H9 (cell line): ENCODE measurements around the gene LPP. TPM values are rescaled to one million over a fixed set of nuclear protein-coding genes. Genes with fewer than 3 reads are reported as not detected.

ENCODE experiments used
- DNase-seq: peaks from one replicate; pipeline ENCODE4 v3.0.0-alpha.2; 2017
- H2AFZ ChIP-seq: one replicate; pipeline ENCODE4 v1.6.1; 2013; ENCODE audit warnings: mild to moderate bottlenecking, low read length, control low read depth, moderate library complexity
- H2AK5ac ChIP-seq: 2 replicates; pipeline ENCODE4 v1.6.1; 2013; ENCODE audit warnings: low read length, control low read depth, mixed read lengths; ENCODE audit not compliant: insufficient read length
- H2BK120ac ChIP-seq: one replicate; pipeline ENCODE4 v1.6.1; 2013; ENCODE audit warnings: low read depth, mild to moderate bottlenecking, low read length, control low read depth, inconsistent platforms; ENCODE audit not compliant: poor library complexity, severe bottlenecking
- H2BK12ac ChIP-seq: 2 replicates; pipeline ENCODE4 v1.6.1; 2013; ENCODE audit warnings: low read length, control low read depth, mixed read lengths, low read depth; ENCODE audit not compliant: insufficient read length
- H2BK15ac ChIP-seq: 2 replicates; pipeline ENCODE4 v1.6.1; 2013; ENCODE audit warnings: low read depth, low read length, control low read depth
- H2BK20ac ChIP-seq: one replicate; pipeline ENCODE4 v1.6.1; 2013; ENCODE audit warnings: low read depth, mild to moderate bottlenecking, low read length, control low read depth, inconsistent platforms; ENCODE audit not compliant: poor library complexity, severe bottlenecking
- H2BK5ac ChIP-seq: 2 replicates; pipeline ENCODE4 v1.6.1; 2013; ENCODE audit warnings: low read length, control low read depth, mixed read lengths; ENCODE audit not compliant: insufficient read length
- H3K14ac ChIP-seq: 2 replicates; pipeline ENCODE4 v1.6.1; 2013; ENCODE audit warnings: low read length, control low read depth; ENCODE audit not compliant: insufficient read depth
- H3K18ac ChIP-seq: 2 replicates; pipeline ENCODE4 v1.6.1; 2013; ENCODE audit warnings: low read depth, mild to moderate bottlenecking, mixed read lengths, low read length, control low read depth; ENCODE audit not compliant: insufficient read length
- H3K23ac ChIP-seq: 2 replicates; pipeline ENCODE4 v1.6.1; 2013; ENCODE audit warnings: low read length, control low read depth, mixed read lengths, low read depth; ENCODE audit not compliant: insufficient read length
- H3K23me2 ChIP-seq: 2 replicates; pipeline ENCODE4 v1.6.1; 2013; ENCODE audit warnings: low read depth, mild to moderate bottlenecking, mixed read lengths, low read length, control low read depth; ENCODE audit not compliant: insufficient read length, poor library complexity, severe bottlenecking
- H3K27ac ChIP-seq: 2 replicates; pipeline ENCODE4 v1.5.1; 2013; ENCODE audit warnings: low read length, control low read depth, mixed read lengths, low read depth; ENCODE audit not compliant: insufficient read length
- H3K27me3 ChIP-seq: 2 replicates; pipeline ENCODE4 v1.6.1; 2013; ENCODE audit warnings: low read length, control low read depth, inconsistent platforms; ENCODE audit not compliant: insufficient read depth
- H3K4ac ChIP-seq: 2 replicates; pipeline ENCODE4 v1.6.1; 2013; ENCODE audit warnings: low read depth, mild to moderate bottlenecking, control low read depth, inconsistent platforms, low read length, moderate library complexity
- H3K4me1 ChIP-seq: 2 replicates; pipeline ENCODE4 v1.6.1; 2013; ENCODE audit warnings: low read length, control low read depth, inconsistent platforms; ENCODE audit not compliant: insufficient read depth
- H3K4me2 ChIP-seq: 2 replicates; pipeline ENCODE4 v1.6.1; 2013; ENCODE audit warnings: low read length, control low read depth, mixed read lengths; ENCODE audit not compliant: insufficient read length, insufficient read depth
- H3K56ac ChIP-seq: 2 replicates; pipeline ENCODE4 v1.6.1; 2013; ENCODE audit warnings: low read depth, mild to moderate bottlenecking, mixed read lengths, low read length, control low read depth; ENCODE audit not compliant: insufficient read length
- H3K79me1 ChIP-seq: 2 replicates; pipeline ENCODE4 v1.6.1; 2013; ENCODE audit warnings: low read depth, mild to moderate bottlenecking, moderate library complexity, low read length, control low read depth, inconsistent platforms; ENCODE audit not compliant: insufficient read depth, poor library complexity, severe bottlenecking
- H3K79me2 ChIP-seq: 2 replicates; pipeline ENCODE4 v1.6.1; 2013; ENCODE audit warnings: low read length, control low read depth, inconsistent platforms; ENCODE audit not compliant: insufficient read depth
- H3K9ac ChIP-seq: 2 replicates; pipeline ENCODE4 v1.6.1; 2013; ENCODE audit warnings: low read length, control low read depth, mixed read lengths; ENCODE audit not compliant: insufficient read length; ENCODE audit errors: extremely low read depth
- H3K9me3 ChIP-seq: one replicate; pipeline ENCODE4 v1.6.1; 2013; ENCODE audit warnings: low read depth, low read length, inconsistent platforms; ENCODE audit not compliant: control insufficient read depth
- H3T11ph ChIP-seq: one replicate; pipeline ENCODE4 v1.6.1; 2013; ENCODE audit warnings: mild to moderate bottlenecking, low read length, control low read depth, inconsistent platforms
- H4K20me1 ChIP-seq: one replicate; pipeline ENCODE4 v1.6.1; 2013; ENCODE audit not compliant: control insufficient read depth, insufficient read length, insufficient read depth
- H4K5ac ChIP-seq: 2 replicates; pipeline ENCODE4 v1.6.1; 2013; ENCODE audit warnings: low read depth, mild to moderate bottlenecking, mixed read lengths, low read length, control low read depth; ENCODE audit not compliant: insufficient read length
- H4K8ac ChIP-seq: replicated peaks from 2 replicates; pipeline ENCODE4 v1.6.1; 2013; ENCODE audit warnings: low read length, control low read depth, mixed read lengths, low read depth; ENCODE audit not compliant: insufficient read length
- H4K91ac ChIP-seq: 2 replicates; pipeline ENCODE4 v1.6.1; 2013; ENCODE audit warnings: low read depth, mild to moderate bottlenecking, moderate library complexity, mixed read lengths, low read length, control low read depth; ENCODE audit not compliant: insufficient read length
- H3K27ac Mint-ChIP-seq, 3 experiments: 2 replicates in 2 of 3; 3 replicates in 1 of 3; pipeline ENCODE4 v1.8.0; 2020 to 2021; ENCODE audit warnings: mixed read lengths in 3 of 3, mild to moderate bottlenecking in 1 of 3, moderate library complexity in 1 of 3
- H3K27me3 Mint-ChIP-seq: 2 replicates; pipeline ENCODE4 v1.8.0; 2021; ENCODE audit warnings: low read depth, mild to moderate bottlenecking, moderate library complexity, mixed read lengths
- H3K36me3 Mint-ChIP-seq, 3 experiments: 2 replicates in 2 of 3; 3 replicates in 1 of 3; pipeline ENCODE4 v1.8.0; 2020 to 2021; ENCODE audit warnings: low read depth in 3 of 3, mixed read lengths in 3 of 3; ENCODE audit not compliant: insufficient read depth in 1 of 3
- H3K4me1 Mint-ChIP-seq, 2 experiments: 2 replicates each; pipeline ENCODE4 v1.8.0; 2020; ENCODE audit warnings: mixed read lengths in 2 of 2
- H3K4me3 Mint-ChIP-seq, 2 experiments: 2 replicates in 1 of 2; 3 replicates in 1 of 2; pipeline ENCODE4 v1.8.0; 2020 to 2021; ENCODE audit warnings: mild to moderate bottlenecking in 2 of 2, mixed read lengths in 2 of 2, moderate library complexity in 1 of 2
- H3K9me3 Mint-ChIP-seq, 2 experiments: 2 replicates in 1 of 2; 3 replicates in 1 of 2; pipeline ENCODE4 v1.8.0; 2020; ENCODE audit warnings: mild to moderate bottlenecking in 2 of 2, mixed read lengths in 2 of 2, moderate library complexity in 1 of 2
- total RNA-seq: library from RNA; stranded (reverse); gene quantifications from 2 replicates; pipeline ENCODE4 v1.2.1, GENCODE V29; 2021
- TF ChIP-seq, protein P1 (sequence below): fragments of 200-600 bp; sonication (generic); conservative IDR thresholded peaks from 3 replicates; pipeline ENCODE4 v1.8.0; 2021; ENCODE audit warnings: antibody characterized with exemption, mild to moderate bottlenecking

The LPP gene
- total RNA-seq, 1 experiment from 2014 or later = 64.6 TPM

DNA sequence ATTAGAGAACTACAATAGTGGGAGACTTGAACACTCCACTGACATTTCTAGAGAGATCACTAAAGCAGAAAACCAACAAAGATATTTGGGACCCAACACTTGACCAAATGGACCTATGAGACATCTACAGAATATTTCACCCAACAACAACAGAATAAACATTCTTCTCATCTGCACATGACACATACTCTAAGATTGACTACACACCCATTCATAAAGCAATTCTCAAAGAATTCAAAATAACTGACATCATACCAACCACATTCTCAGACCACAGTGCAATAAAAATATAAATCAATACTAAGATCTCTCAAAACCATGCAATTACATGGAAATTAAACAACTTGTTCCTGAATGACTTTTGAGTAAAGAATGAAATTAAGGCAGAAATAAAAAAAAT lies 473.7 kb downstream of the LPP start:
- Mint-ChIP-seq H3K4me3 (no peak overlapping the region), H3K9me3 (peaks cover 2 to 3% of the 10 kb centered on the region in 2 experiments; a peak in 3 of 5 replicates), H3K4me1 (no peaks in the 10 kb centered on the region), H3K36me3 (peaks cover 0 to 1% (median 1%) of the 10 kb centered on the region in 3 experiments; a peak in 2 of 7 replicates), H3K27ac (no peak overlapping the region), H3K27me3 (no peaks in the 10 kb centered on the region)
- Histone ChIP-seq H2BK20ac (no peak overlapping the region), H3K4ac (no peak overlapping the region), H3K9me3 (no peaks in the 10 kb centered on the region), H4K91ac (no peak overlapping the region), H2BK15ac (no peak overlapping the region), H3K23ac (no peak overlapping the region), H3K9ac (no peak overlapping the region), H3K27me3 (no peaks in the 10 kb centered on the region), H4K20me1 (no peaks in the 10 kb centered on the region), H3K27ac (no peak overlapping the region), H3K56ac (no peak overlapping the region), H2AFZ (no peak overlapping the region), H3K79me2 (no peaks in the 10 kb centered on the region), H4K8ac (no peak overlapping the region), H3K18ac (no peak overlapping the region), H3K79me1 (no peaks in the 10 kb centered on the region), H2BK120ac (no peak overlapping the region), H2BK5ac (no peak overlapping the region), H3K23me2 (no peaks in the 10 kb centered on the region), H3T11ph (no peak overlapping the region), H4K5ac (no peak overlapping the region), H3K4me1 (no peaks in the 10 kb centered on the region), H2BK12ac (no peak overlapping the region), H3K14ac (no peak overlapping the region), H2AK5ac (no peak overlapping the region), H3K4me2 (no peak overlapping the region)
- TF ChIP-seq, protein P1, sequence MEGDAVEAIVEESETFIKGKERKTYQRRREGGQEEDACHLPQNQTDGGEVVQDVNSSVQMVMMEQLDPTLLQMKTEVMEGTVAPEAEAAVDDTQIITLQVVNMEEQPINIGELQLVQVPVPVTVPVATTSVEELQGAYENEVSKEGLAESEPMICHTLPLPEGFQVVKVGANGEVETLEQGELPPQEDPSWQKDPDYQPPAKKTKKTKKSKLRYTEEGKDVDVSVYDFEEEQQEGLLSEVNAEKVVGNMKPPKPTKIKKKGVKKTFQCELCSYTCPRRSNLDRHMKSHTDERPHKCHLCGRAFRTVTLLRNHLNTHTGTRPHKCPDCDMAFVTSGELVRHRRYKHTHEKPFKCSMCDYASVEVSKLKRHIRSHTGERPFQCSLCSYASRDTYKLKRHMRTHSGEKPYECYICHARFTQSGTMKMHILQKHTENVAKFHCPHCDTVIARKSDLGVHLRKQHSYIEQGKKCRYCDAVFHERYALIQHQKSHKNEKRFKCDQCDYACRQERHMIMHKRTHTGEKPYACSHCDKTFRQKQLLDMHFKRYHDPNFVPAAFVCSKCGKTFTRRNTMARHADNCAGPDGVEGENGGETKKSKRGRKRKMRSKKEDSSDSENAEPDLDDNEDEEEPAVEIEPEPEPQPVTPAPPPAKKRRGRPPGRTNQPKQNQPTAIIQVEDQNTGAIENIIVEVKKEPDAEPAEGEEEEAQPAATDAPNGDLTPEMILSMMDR = no peak
- DNase-seq = no peak
